WTC11 (cell line): ENCODE data around the gene ZNF821.

ENCODE experiments used
- ATF1 ChIP-seq: sonication (generic); formaldehyde crosslinking; IDR thresholded peaks from 2 replicates; pipeline ENCODE4 v1.8.1; 2023; ENCODE audit warnings: mild to moderate bottlenecking, moderate library complexity, missing genetic modification reagents
- ATF3 ChIP-seq: sonication (generic); formaldehyde crosslinking; conservative IDR thresholded peaks from 2 replicates; pipeline ENCODE4 v1.8.1; 2022; ENCODE audit warnings: mild to moderate bottlenecking, missing genetic modification reagents
- CTCF ChIP-seq: fragments of 200-600 bp; IDR thresholded peaks from 2 replicates; pipeline ENCODE4 v1.8.0; 2022; ENCODE audit warnings: antibody characterized with exemption
- ELF4 ChIP-seq: sonication (generic); formaldehyde crosslinking; IDR thresholded peaks from 2 replicates; pipeline ENCODE4 v1.8.1; 2022; ENCODE audit warnings: low read depth, mild to moderate bottlenecking, moderate library complexity, missing genetic modification reagents
- GABPB1 ChIP-seq: sonication (generic); formaldehyde crosslinking; IDR thresholded peaks from 2 replicates; pipeline ENCODE4 v1.8.1; 2023; ENCODE audit warnings: mild to moderate bottlenecking, missing genetic modification reagents
- NFYB ChIP-seq: sonication (generic); formaldehyde crosslinking; conservative IDR thresholded peaks from 2 replicates; pipeline ENCODE4 v1.8.0; 2022; ENCODE audit warnings: low read depth, missing genetic modification reagents
- TEAD1 ChIP-seq: sonication (generic); formaldehyde crosslinking; IDR thresholded peaks from 2 replicates; pipeline ENCODE4 v1.8.0; 2022; ENCODE audit warnings: mild to moderate bottlenecking, missing genetic modification reagents
- USF2 ChIP-seq: sonication (generic); formaldehyde crosslinking; IDR thresholded peaks from 2 replicates; pipeline ENCODE4 v1.8.1; 2023; ENCODE audit warnings: mild to moderate bottlenecking, missing genetic modification reagents, moderate library complexity

- TF ChIP-seq ELF4 (CRISPR knock-in tag) (no peak), CTCF (no peak), TEAD1 (no peak), ATF1 (CRISPR knock-in tag) (no peak), NFYB (no peak), USF2 (no peak), GABPB1 (CRISPR knock-in tag) (no peak), ATF3 (CRISPR knock-in tag) (no peak)
Observed at GRCh38 chr16:71859762-71860521, 24.0 kb downstream of the ZNF821 start.
